ENCODE measurements around the gene CBFA2T2.
A peak's percentile ranks its signal among the peaks of the same experiment; 100 is the strongest.

The CBFA2T2 gene

GRCh38 chr20:33667676-33668465 is 178.0 kb downstream of the CBFA2T2 start:
- H3K27ac ChIP-seq, result peak overlapping the region; percentile 80
- H2AFZ ChIP-seq, result peak overlapping the region; percentile 98
- peak overlapping the region; percentile 44 for H3K4me3 ChIP-seq (ENCODE audit: low read depth, low read length)
- H3K27me3 ChIP-seq (ENCODE audit: control insufficient read depth, insufficient read depth, low read length), result no peaks in the 10 kb centered on the region
- no peak overlapping the region for H3K9ac ChIP-seq
- H3K9me3 ChIP-seq (ENCODE audit: control insufficient read depth, low read length), result no peaks in the 10 kb centered on the region
- no peaks in the 10 kb centered on the region for H3K36me3 ChIP-seq (ENCODE audit: control insufficient read depth, insufficient read depth, low read length)
- peaks cover 22% of the 10 kb centered on the region for H3K4me1 ChIP-seq
- H3K4me2 ChIP-seq (ENCODE audit: low read length), result peak overlapping the region; percentile 70
- no peaks in the 10 kb centered on the region for H3K79me2 ChIP-seq
- TF ChIP-seq CTCF (IDR thresholded peaks at IDR 0.05), result peak; percentile 96

- peaks cover 26% of the 10 kb centered on the region for H3K4me1 ChIP-seq
- no peak for TF ChIP-seq CTCF (IDR thresholded peaks at IDR 0.05)
- no peaks in the 10 kb centered on the region for H3K27me3 ChIP-seq (ENCODE audit: control insufficient read depth, insufficient read depth, low read length)
- H3K79me2 ChIP-seq, result no peaks in the 10 kb centered on the region
- no peak overlapping the region for H3K9ac ChIP-seq
- no peaks in the 10 kb centered on the region for H3K9me3 ChIP-seq (ENCODE audit: control insufficient read depth, low read length)
- no peak overlapping the region for H2AFZ ChIP-seq
- H3K4me2 ChIP-seq (ENCODE audit: low read length), result no peak overlapping the region
- no peak overlapping the region for H3K4me3 ChIP-seq (ENCODE audit: low read depth, low read length)
- no peaks in the 10 kb centered on the region for H3K36me3 ChIP-seq (ENCODE audit: control insufficient read depth, insufficient read depth, low read length)
- H3K27ac ChIP-seq, result no peak overlapping the region
Measured at GRCh38 chr20:33668466-33669155, 178.7 kb downstream of the CBFA2T2 start.

GRCh38 chr20:33669224-33669623 is 179.3 kb downstream of the CBFA2T2 start:
- no peaks in the 10 kb centered on the region for H3K79me2 ChIP-seq
- no peaks in the 10 kb centered on the region for H3K36me3 ChIP-seq (ENCODE audit: control insufficient read depth, insufficient read depth, low read length)
- no peak for TF ChIP-seq CTCF (IDR thresholded peaks at IDR 0.05)
- no peak overlapping the region for H3K4me2 ChIP-seq (ENCODE audit: low read length)
- no peak overlapping the region for H3K9ac ChIP-seq
- no peak overlapping the region for H3K4me3 ChIP-seq (ENCODE audit: low read depth, low read length)
- no peaks in the 10 kb centered on the region for H3K27me3 ChIP-seq (ENCODE audit: control insufficient read depth, insufficient read depth, low read length)
- peaks cover 26% of the 10 kb centered on the region for H3K4me1 ChIP-seq
- no peaks in the 10 kb centered on the region for H3K9me3 ChIP-seq (ENCODE audit: control insufficient read depth, low read length)
- no peak overlapping the region for H2AFZ ChIP-seq
- no peak overlapping the region for H3K27ac ChIP-seq

GRCh38 chr20:33669873-33670640 is 180.2 kb downstream of the CBFA2T2 start:
- H3K4me3 ChIP-seq (ENCODE audit: low read depth, low read length), result no peak overlapping the region
- no peak overlapping the region for H3K4me2 ChIP-seq (ENCODE audit: low read length)
- no peaks in the 10 kb centered on the region for H3K79me2 ChIP-seq
- H3K9ac ChIP-seq, result no peak overlapping the region
- TF ChIP-seq CTCF (IDR thresholded peaks at IDR 0.05), result no peak
- H3K4me1 ChIP-seq, result peaks cover 20% of the 10 kb centered on the region
- no peak overlapping the region for H3K27ac ChIP-seq
- no peaks in the 10 kb centered on the region for H3K36me3 ChIP-seq (ENCODE audit: control insufficient read depth, insufficient read depth, low read length)
- H3K9me3 ChIP-seq (ENCODE audit: control insufficient read depth, low read length), result no peaks in the 10 kb centered on the region
- H2AFZ ChIP-seq, result no peak overlapping the region
- H3K27me3 ChIP-seq (ENCODE audit: control insufficient read depth, insufficient read depth, low read length), result no peaks in the 10 kb centered on the region

Data from parathyroid adenoma (tissue), 2 donors.